Measurements from ENCODE around the gene CMIP. TPM values are rescaled to one million over a fixed set of nuclear protein-coding genes. Genes with fewer than 3 reads are reported as not detected.

Gene CMIP
- total RNA-seq, 1 donor from 2014 or later: 19.1 TPM

GRCh38 chr16:81638286-81638945 is 193.8 kb downstream of the CMIP start:
- TF ChIP-seq, protein P1, sequence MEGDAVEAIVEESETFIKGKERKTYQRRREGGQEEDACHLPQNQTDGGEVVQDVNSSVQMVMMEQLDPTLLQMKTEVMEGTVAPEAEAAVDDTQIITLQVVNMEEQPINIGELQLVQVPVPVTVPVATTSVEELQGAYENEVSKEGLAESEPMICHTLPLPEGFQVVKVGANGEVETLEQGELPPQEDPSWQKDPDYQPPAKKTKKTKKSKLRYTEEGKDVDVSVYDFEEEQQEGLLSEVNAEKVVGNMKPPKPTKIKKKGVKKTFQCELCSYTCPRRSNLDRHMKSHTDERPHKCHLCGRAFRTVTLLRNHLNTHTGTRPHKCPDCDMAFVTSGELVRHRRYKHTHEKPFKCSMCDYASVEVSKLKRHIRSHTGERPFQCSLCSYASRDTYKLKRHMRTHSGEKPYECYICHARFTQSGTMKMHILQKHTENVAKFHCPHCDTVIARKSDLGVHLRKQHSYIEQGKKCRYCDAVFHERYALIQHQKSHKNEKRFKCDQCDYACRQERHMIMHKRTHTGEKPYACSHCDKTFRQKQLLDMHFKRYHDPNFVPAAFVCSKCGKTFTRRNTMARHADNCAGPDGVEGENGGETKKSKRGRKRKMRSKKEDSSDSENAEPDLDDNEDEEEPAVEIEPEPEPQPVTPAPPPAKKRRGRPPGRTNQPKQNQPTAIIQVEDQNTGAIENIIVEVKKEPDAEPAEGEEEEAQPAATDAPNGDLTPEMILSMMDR (conservative IDR thresholded peaks at IDR 0.05; ENCODE audit: low read depth, low read length): no peak
- H3K4me3 ChIP-seq (ENCODE audit: low read depth, low read length): no peak overlapping the region

DNA sequence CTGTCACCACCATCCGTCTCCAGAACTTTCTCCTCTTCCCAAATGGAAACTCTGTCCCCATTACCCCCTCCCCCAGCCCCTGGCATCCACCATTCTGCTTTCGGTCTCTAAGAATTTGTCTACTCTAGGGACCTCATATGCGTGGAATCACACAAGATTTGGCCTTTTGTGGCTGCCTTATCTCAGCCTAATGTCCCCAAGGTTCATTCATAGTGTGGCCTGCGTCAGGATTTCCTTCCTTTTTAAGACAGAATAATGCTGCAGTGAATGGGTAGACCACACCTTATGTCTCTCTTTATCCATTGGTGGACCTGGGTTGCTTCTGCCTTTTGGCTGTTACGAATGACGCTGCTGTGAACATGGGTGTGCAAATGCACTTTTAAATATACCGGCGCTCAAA is 194.7 kb downstream of the CMIP start:
- TF ChIP-seq, protein P1 (conservative IDR thresholded peaks at IDR 0.05; ENCODE audit: low read depth, low read length): no peak
- H3K4me3 ChIP-seq (ENCODE audit: low read depth, low read length): no peak overlapping the region
- no peak for DNase-seq (ENCODE audit: low read depth)

More at GRCh38 chr16:81638286-81638945, 193.8 kb downstream of the CMIP start:
- no peak for DNase-seq (ENCODE audit: low read depth)

- H3K4me3 ChIP-seq (ENCODE audit: low read depth, low read length): no peak overlapping the region
- DNase-seq (ENCODE audit: low read depth): no peak
- TF ChIP-seq, protein P1 (conservative IDR thresholded peaks at IDR 0.05; ENCODE audit: low read depth, low read length): no peak
Observed at GRCh38 chr16:81639931-81640680, 195.5 kb downstream of the CMIP start.

- H3K4me3 ChIP-seq (ENCODE audit: low read depth, low read length): no peak overlapping the region
- no peak for DNase-seq (ENCODE audit: low read depth)
- TF ChIP-seq, protein P1 (conservative IDR thresholded peaks at IDR 0.05; ENCODE audit: low read depth, low read length): no peak
Observed at GRCh38 chr16:81640681-81641070, 196.1 kb downstream of the CMIP start.

DNA sequence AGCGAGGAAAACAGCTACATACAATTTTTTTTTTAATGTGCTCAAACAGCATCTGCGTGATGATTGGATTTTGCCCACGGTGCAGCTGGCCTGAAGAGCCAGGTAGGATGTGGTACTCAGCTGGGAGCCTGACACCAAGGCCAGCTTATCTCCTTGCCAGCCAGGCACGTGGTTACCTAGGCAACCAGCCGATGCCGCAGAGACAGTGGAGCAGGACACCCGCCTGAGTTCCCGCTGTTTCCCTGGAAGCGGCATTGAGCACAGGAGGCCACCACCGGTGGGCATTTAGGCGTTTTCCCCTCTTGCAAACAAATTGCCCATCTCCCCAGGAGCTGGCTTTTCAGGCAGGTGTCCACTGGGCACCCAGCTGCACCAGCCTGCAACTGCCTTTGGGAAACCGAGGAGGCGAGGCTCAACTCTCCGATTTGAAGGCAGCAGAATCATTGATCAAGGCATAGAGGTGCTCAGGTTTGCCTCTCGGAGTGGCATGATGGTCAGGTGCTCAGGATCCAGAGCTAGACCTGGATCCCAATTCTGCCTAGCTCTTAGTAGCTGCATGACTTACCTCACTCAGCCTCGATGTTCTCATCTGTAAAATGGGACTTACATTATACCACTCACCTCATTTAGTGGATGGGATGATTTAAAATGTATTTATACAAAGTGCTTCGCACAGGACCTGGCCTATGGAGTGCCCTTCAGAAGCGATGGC is 196.9 kb downstream of the CMIP start:
- no peak for DNase-seq (ENCODE audit: low read depth)
- no peak overlapping the region for H3K4me3 ChIP-seq (ENCODE audit: low read depth, low read length)
- TF ChIP-seq, protein P1 (conservative IDR thresholded peaks at IDR 0.05; ENCODE audit: low read depth, low read length): no peak

DNA sequence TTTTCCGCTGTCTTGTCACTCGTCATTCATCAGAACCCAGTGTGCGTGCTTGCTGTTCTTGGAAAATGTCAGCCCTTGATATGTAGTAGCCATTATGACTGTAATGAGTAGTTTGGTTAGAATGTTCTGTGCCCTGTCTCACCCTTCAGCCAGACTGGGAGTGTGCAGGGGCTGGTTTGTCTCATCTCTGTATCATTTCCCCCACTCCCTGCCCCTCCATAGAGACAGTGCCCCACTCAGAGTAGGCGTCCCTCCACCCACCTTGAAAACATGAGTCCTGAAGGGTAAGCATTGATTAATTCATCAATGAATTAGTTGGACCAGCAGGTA is 197.5 kb downstream of the CMIP start:
- TF ChIP-seq, protein P1 (conservative IDR thresholded peaks at IDR 0.05; ENCODE audit: low read depth, low read length): no peak
- no peak for DNase-seq (ENCODE audit: low read depth)

More for the DNA sequence above, 197.5 kb downstream of the CMIP start:
- H3K4me3 ChIP-seq (ENCODE audit: low read depth, low read length): no peak overlapping the region
